NCI-H2107 treated with DMSO at 0.1 percent for 48 hours (cell line): ENCODE results near the gene RHOB.

Experiments
- DNase-seq: peaks from one replicate; lab custom pipeline; 2025; ENCODE audit not compliant: unreplicated experiment; lab: John Stamatoyannopoulos, UW

RHOB gene

GRCh38 chr2:20436716-20437470, 10.0 kb upstream of the RHOB start:
- DNase-seq: no peak

- DNase-seq: peak; percentile 26
Measured at GRCh38 chr2:20438334-20439192, 8.3 kb upstream of the RHOB start.

GRCh38 chr2:20439193-20439475, 7.7 kb upstream of the RHOB start:
- DNase-seq: no peak

- no peak for DNase-seq
Measured at GRCh38 chr2:20439503-20439902, 7.4 kb upstream of the RHOB start.

- no peak for DNase-seq
Measured at GRCh38 chr2:20440001-20440560, 6.8 kb upstream of the RHOB start.

- no peak for DNase-seq
Measured at GRCh38 chr2:20443276-20443920, 3.5 kb upstream of the RHOB start.

- no peak for DNase-seq
Measured at GRCh38 chr2:20444101-20444992, 2.5 kb upstream of the RHOB start.

- no peak for DNase-seq
Measured at GRCh38 chr2:20444993-20445910, 1.6 kb upstream of the RHOB start.

GRCh38 chr2:20446255-20446916, 488 bp upstream of the RHOB start:
- DNase-seq: no peak

- no peak for DNase-seq
Measured at GRCh38 chr2:20447437-20448245, 767 bp downstream of the RHOB start.

GRCh38 chr2:20448246-20448976, 1.5 kb downstream of the RHOB start:
- no peak for DNase-seq

- no peak for DNase-seq
Measured at GRCh38 chr2:20448977-20449306, 2.1 kb downstream of the RHOB start.

GRCh38 chr2:20449501-20450200, 2.8 kb downstream of the RHOB start:
- DNase-seq: no peak

- DNase-seq: no peak
Measured at GRCh38 chr2:20450201-20450999, 3.5 kb downstream of the RHOB start.

GRCh38 chr2:20451000-20451290, 4.1 kb downstream of the RHOB start:
- no peak for DNase-seq

- no peak for DNase-seq
Measured at GRCh38 chr2:20451341-20451740, 4.5 kb downstream of the RHOB start.
